Measurements from ENCODE around the gene GIMAP8. TPM values are rescaled to one million over a fixed set of nuclear protein-coding genes. Genes with fewer than 3 reads are reported as not detected.

The GIMAP8 gene
- total and polyA plus RNA-seq, 11 donors: 11.3 to 36.0 (median 14.9) TPM

GRCh38 chr7:150502519-150502918 is 52.1 kb downstream of the GIMAP8 start:
- TF ChIP-seq POLR2A (IDR thresholded peaks at IDR 0.05): no peak
- TF ChIP-seq CTCF (IDR thresholded peaks at IDR 0.05): no peak
- H3K4me1 ChIP-seq: peaks cover 0 to 32% (median 8%) of the 10 kb centered on the region in 12 donors
- no peaks in the 10 kb centered on the region for H3K36me3 ChIP-seq
- H3K27me3 ChIP-seq: no peaks in the 10 kb centered on the region
- peaks cover 0 to 8% (median 0%) of the 10 kb centered on the region in 12 donors for H3K9me3 ChIP-seq
- ATAC-seq (no peak), DNase-seq (no peak)
- no peak overlapping the region for H3K4me3 ChIP-seq
- intact Hi-C loops (cut with DNase I): no loop called here
- peak overlapping the region in 1 of 12 donors; percentile 61 for H3K27ac ChIP-seq

GRCh38 chr7:150503155-150503554 is 52.7 kb downstream of the GIMAP8 start:
- 58 to 76% (median 64%) methylated on average over 4 of the region's 4 CpGs for WGBS, 4 donors
- ATAC-seq: no peak
- intact Hi-C loops (cut with DNase I): no loop called here

GRCh38 chr7:150503581-150503980 is 53.2 kb downstream of the GIMAP8 start:
- no peak for ATAC-seq
- WGBS, 4 donors: 75 to 86% (median 81%) methylated on average over 3 of the region's 3 CpGs
- H3K27ac ChIP-seq: peak overlapping the region in 1 of 12 donors; percentile 61

More at GRCh38 chr7:150503155-150503554, 52.7 kb downstream of the GIMAP8 start:
- peak overlapping the region in 1 of 12 donors; percentile 61 for H3K27ac ChIP-seq
- H3K4me3 ChIP-seq: no peak overlapping the region
- H3K9me3 ChIP-seq: peaks cover 0 to 7% (median 0%) of the 10 kb centered on the region in 12 donors
- no peaks in the 10 kb centered on the region for H3K27me3 ChIP-seq
- TF ChIP-seq POLR2A (IDR thresholded peaks at IDR 0.05) (no peak), CTCF (IDR thresholded peaks at IDR 0.05) (no peak)
- H3K36me3 ChIP-seq: no peaks in the 10 kb centered on the region
- DNase-seq: no peak
- H3K4me1 ChIP-seq: peaks cover 0 to 32% (median 8%) of the 10 kb centered on the region in 12 donors

More at GRCh38 chr7:150503581-150503980, 53.2 kb downstream of the GIMAP8 start:
- DNase-seq: no peak
- H3K4me3 ChIP-seq: no peak overlapping the region
- H3K4me1 ChIP-seq: peaks cover 0 to 32% (median 8%) of the 10 kb centered on the region in 12 donors
- TF ChIP-seq CTCF (IDR thresholded peaks at IDR 0.05) (no peak), POLR2A (IDR thresholded peaks at IDR 0.05) (no peak)
- no peaks in the 10 kb centered on the region for H3K36me3 ChIP-seq
- H3K9me3 ChIP-seq: peaks cover 0 to 7% (median 0%) of the 10 kb centered on the region in 12 donors
- intact Hi-C loops (cut with DNase I): no loop called here
- no peaks in the 10 kb centered on the region for H3K27me3 ChIP-seq

Measured in heart left ventricle (tissue), 16 donors.